Aorta (tissue), 5 donors: Measurements from ENCODE around the gene EPN2. TPM values are rescaled to one million over a fixed set of nuclear protein-coding genes. Genes with fewer than 3 reads are reported as not detected.
A peak's percentile ranks its signal among the peaks of the same experiment; 100 is the strongest.

Experiments used
- ATAC-seq: fragments of 200-7000 bp; cut with Tn5 transposase; one replicate; pipeline ENCODE4 v1.9.1; 2022; ENCODE audit warnings: moderate library complexity; ENCODE audit not compliant: low FRiP score
- DNase-seq, 2 donors: peaks; one replicate each; pipeline ENCODE4 v3.0.0-alpha.2; 2020
- H3K27ac ChIP-seq, 2 donors: one replicate each; pipeline ENCODE4 v1.5.1; 2013; ENCODE audit warnings: low read length in 2 of 2, mild to moderate bottlenecking in 2 of 2, moderate library complexity in 2 of 2, control low read depth in 1 of 2, inconsistent platforms in 1 of 2, low read depth in 1 of 2
- H3K27me3 ChIP-seq, 2 donors: one replicate each; pipeline ENCODE4 v1.6.1; 2013; ENCODE audit warnings: control low read depth in 1 of 2, low read length in 1 of 2, mild to moderate bottlenecking in 1 of 2, moderate library complexity in 1 of 2; ENCODE audit not compliant: insufficient read depth in 2 of 2, control insufficient read depth in 1 of 2
- H3K36me3 ChIP-seq, 2 donors: one replicate each; pipeline ENCODE4 v1.6.1; 2013; ENCODE audit warnings: control low read depth in 1 of 2, low read length in 1 of 2, mild to moderate bottlenecking in 1 of 2; ENCODE audit not compliant: insufficient read depth in 2 of 2, control insufficient read depth in 1 of 2
- H3K4me1 ChIP-seq, 2 donors: one replicate each; pipeline ENCODE4 v1.6.1; 2013; ENCODE audit warnings: low read length in 2 of 2, control low read depth in 1 of 2, mild to moderate bottlenecking in 1 of 2, moderate library complexity in 1 of 2; ENCODE audit not compliant: insufficient read depth in 2 of 2, control insufficient read depth in 1 of 2
- H3K4me3 ChIP-seq, 2 donors: one replicate each; pipeline ENCODE4 v1.5.1; 2013; ENCODE audit warnings: low read length in 2 of 2, control low read depth in 1 of 2, mild to moderate bottlenecking in 1 of 2
- H3K9me3 ChIP-seq: one replicate; pipeline ENCODE4 v1.6.1; 2013; ENCODE audit warnings: mild to moderate bottlenecking, low read length; ENCODE audit not compliant: control insufficient read depth
- WGBS, 2 donors: extraction: QIAGEN DNeasy Blood & Tissue Kit; methylation state at CpG; one replicate each; pipeline ENCODE4 v1.1.7; 2013; 5-methylcytosine and 5-hydroxymethylcytosine counted together
- intact Hi-C, 2 donors: fragments of 100-400 bp; cut with DNase I; formaldehyde crosslinking; loops; one replicate each; pipeline versions ENCODE4 v1.14.2 to v1.15.0; 2022
- polyA plus RNA-seq, 2 donors: library from polyadenylated mRNA; stranded (reverse); fragments of 200-250 nt; gene quantifications; one replicate each; pipeline ENCODE4 v1.2.3, GENCODE V29; 2013
- total RNA-seq, 2 donors: library from RNA; stranded (reverse); fragmentation: NEBNext Ultra II Directional; extraction: Animal tissue kit (Norgen Biotek cat#: 25700); gene quantifications; one replicate each; pipeline ENCODE4 v1.2.1, GENCODE V29; 2021
- donor health status: healthy with polysubstance abuse.
- donor health status: Bipolar disorder and iron deficiency.
- donor health status: DM: no; HTN: no; CAD: no.
- donor health status: DM: no; HTN: no; CAD: no.
- donor health status: DM: yes; HTN: yes; CAD: no.

Gene EPN2
- total and polyA plus RNA-seq, 4 donors: 8.6 to 67.7 (median 40.1) TPM

- Histone ChIP-seq H3K4me1 (no peaks in the 10 kb centered on the region), H3K4me3 (no peak overlapping the region), H3K9me3 (no peaks in the 10 kb centered on the region), H3K36me3 (no peaks in the 10 kb centered on the region), H3K27ac (no peak overlapping the region), H3K27me3 (no peaks in the 10 kb centered on the region)
- intact Hi-C loops: loop anchor here in 1 of 2 donors (5.0 kb wide), 1 partner anchor 49 kb away; no protein-coding TSS in a partner anchor
- WGBS, 2 donors: 78 to 82% methylated on average over 10 of the region's 10 CpGs
- ATAC-seq (no peak), DNase-seq (peak in 1 of 2 donors; percentile 51)
These were observed 69.3 kb downstream of the EPN2 start for GRCh38 chr17:19306160-19307111.

- intact Hi-C loops: loop anchor here in 1 of 2 donors (5.0 kb wide), 1 partner anchor 50 kb away; no protein-coding TSS in a partner anchor
- peak in 1 of 2 donors; percentile 49 for DNase-seq
- Histone ChIP-seq H3K27ac (no peak overlapping the region), H3K9me3 (no peaks in the 10 kb centered on the region), H3K36me3 (peaks cover 0 to 4% of the 10 kb centered on the region in 2 donors), H3K4me3 (no peak overlapping the region), H3K4me1 (no peaks in the 10 kb centered on the region), H3K27me3 (no peaks in the 10 kb centered on the region)
- 94% methylated on average over 10 of the region's 10 CpGs for WGBS, 2 donors
- ATAC-seq: no peak
These were observed 70.4 kb downstream of the EPN2 start for GRCh38 chr17:19307521-19307920.

- H3K4me1 ChIP-seq: no peaks in the 10 kb centered on the region
These were observed 71.2 kb downstream of the EPN2 start for GRCh38 chr17:19308398-19308797.

GRCh38 chr17:19309701-19310100 lies 72.5 kb downstream of the EPN2 start:
- no peaks in the 10 kb centered on the region for H3K4me1 ChIP-seq
- no peak for ATAC-seq
- H3K27ac ChIP-seq: no peak overlapping the region
- no peaks in the 10 kb centered on the region for H3K27me3 ChIP-seq
- peaks cover 2 to 4% of the 10 kb centered on the region in 2 donors for H3K36me3 ChIP-seq
- no peaks in the 10 kb centered on the region for H3K9me3 ChIP-seq
- intact Hi-C loops: loop anchor here in 1 of 2 donors (5.0 kb wide), 1 partner anchor 52 kb away; no protein-coding TSS in a partner anchor
- peak in 1 of 2 donors; percentile 57 for DNase-seq
- no peak overlapping the region for H3K4me3 ChIP-seq
- 91 to 96% methylated on average over 5 of the region's 5 CpGs for WGBS, 2 donors

More at GRCh38 chr17:19308398-19308797, 71.2 kb downstream of the EPN2 start:
- no peak for ATAC-seq
- Histone ChIP-seq H3K9me3 (no peaks in the 10 kb centered on the region), H3K27me3 (no peaks in the 10 kb centered on the region), H3K27ac (no peak overlapping the region), H3K36me3 (peaks cover under 1 to 4% of the 10 kb centered on the region in 2 donors), H3K4me3 (no peak overlapping the region)
- 92 to 93% methylated on average over 8 of the region's 8 CpGs for WGBS, 2 donors
- peak in 1 of 2 donors; percentile 45 for DNase-seq
- intact Hi-C loops: loop anchor here in 1 of 2 donors (5.0 kb wide), 1 partner anchor 51 kb away; no protein-coding TSS in a partner anchor

- no peak for ATAC-seq
- 75 to 77% methylated on average over 4 of the region's 4 CpGs for WGBS, 2 donors
- Histone ChIP-seq H3K27ac (no peak overlapping the region), H3K36me3 (peaks cover 2 to 4% of the 10 kb centered on the region in 2 donors), H3K9me3 (no peaks in the 10 kb centered on the region), H3K4me3 (no peak overlapping the region), H3K27me3 (no peaks in the 10 kb centered on the region), H3K4me1 (no peaks in the 10 kb centered on the region)
- peak in 1 of 2 donors; percentile 50 for DNase-seq
- intact Hi-C loops: no loop called here
These were observed 73.0 kb downstream of the EPN2 start for GRCh38 chr17:19310151-19310550.

- no peak for ATAC-seq
- Histone ChIP-seq H3K27me3 (no peaks in the 10 kb centered on the region), H3K4me3 (no peak overlapping the region), H3K4me1 (no peaks in the 10 kb centered on the region), H3K36me3 (peaks cover 2 to 4% of the 10 kb centered on the region in 2 donors), H3K9me3 (no peaks in the 10 kb centered on the region), H3K27ac (no peak overlapping the region)
- intact Hi-C loops: no loop called here
- DNase-seq: no peak
- WGBS, 2 donors: 90 to 92% methylated on average over 5 of the region's 5 CpGs
These were observed 73.8 kb downstream of the EPN2 start for GRCh38 chr17:19311016-19311415.

- Histone ChIP-seq H3K4me1 (no peaks in the 10 kb centered on the region), H3K36me3 (peaks cover 2 to 4% of the 10 kb centered on the region in 2 donors), H3K4me3 (no peak overlapping the region), H3K9me3 (no peaks in the 10 kb centered on the region), H3K27me3 (no peaks in the 10 kb centered on the region), H3K27ac (no peak overlapping the region)
- intact Hi-C loops: no loop called here
- DNase-seq (peak in 1 of 2 donors; percentile 34), ATAC-seq (no peak)
- 91 to 94% methylated on average over 6 of the region's 6 CpGs for WGBS, 2 donors
These were observed 74.5 kb downstream of the EPN2 start for GRCh38 chr17:19311421-19312215.

- H3K27ac ChIP-seq: no peak overlapping the region
These were observed 75.2 kb downstream of the EPN2 start for GRCh38 chr17:19312406-19312805.

More at GRCh38 chr17:19312406-19312805, 75.2 kb downstream of the EPN2 start:
- peak in 1 of 2 donors; percentile 57 for DNase-seq
- intact Hi-C loops: no loop called here
- Histone ChIP-seq H3K4me1 (no peaks in the 10 kb centered on the region), H3K27me3 (no peaks in the 10 kb centered on the region), H3K36me3 (peaks cover 2 to 4% of the 10 kb centered on the region in 2 donors), H3K4me3 (no peak overlapping the region), H3K9me3 (no peaks in the 10 kb centered on the region)
- ATAC-seq: no peak
- WGBS, 2 donors: 90 to 95% methylated on average over 7 of the region's 7 CpGs
